OCI-LY3 (cell line): Measurements from ENCODE around the gene USP54.

Experiments used
- EZH2phosphoT487 ChIP-seq: fragments of 200-600 bp; shearing (Covaris generic); IDR thresholded peaks from 2 replicates; pipeline ENCODE4 v1.6.1; 2018; ENCODE audit warnings: antibody characterized with exemption, mixed run types, low read depth
- TF ChIP-seq, protein P1 (sequence below): fragments of 200-600, 300-600 bp; sonication (generic); IDR thresholded peaks from 2 replicates; pipeline ENCODE4 v1.5.1; 2014; ENCODE audit warnings: antibody characterized with exemption, low read length, low read depth

DNA sequence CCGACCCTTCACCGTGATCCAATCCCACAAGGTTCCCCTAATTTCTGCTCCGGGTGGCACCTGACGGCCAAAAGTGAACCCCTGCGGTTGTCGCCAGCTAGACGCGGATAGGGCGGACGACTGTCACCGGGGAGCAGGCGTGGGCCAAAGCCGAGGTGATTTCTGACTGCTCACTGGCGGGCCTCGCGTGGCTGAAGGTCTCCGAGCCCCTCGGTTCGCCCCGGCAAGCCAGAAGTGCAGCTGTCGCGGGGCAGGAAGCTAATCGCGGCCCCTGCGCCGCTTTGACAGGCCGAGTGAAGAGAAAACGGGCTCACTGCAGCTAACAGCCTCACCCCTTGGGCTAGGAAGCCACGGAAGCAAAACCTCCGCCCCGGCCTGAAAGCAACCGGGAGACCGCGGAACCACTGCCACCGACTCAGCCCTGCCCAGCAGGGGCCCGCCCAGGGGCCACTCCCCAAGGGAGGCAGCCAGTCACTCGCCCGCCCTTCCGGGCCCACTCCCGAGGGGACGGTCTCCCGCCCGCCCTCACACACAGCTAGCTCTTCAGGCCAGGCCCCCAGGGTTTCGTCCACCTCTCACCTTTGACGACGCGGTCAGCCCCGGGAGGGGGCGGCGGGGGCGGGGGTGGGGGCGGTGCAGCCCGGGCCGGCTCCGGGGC lies 95.8 kb downstream of the USP54 start:
- TF ChIP-seq, protein P1, sequence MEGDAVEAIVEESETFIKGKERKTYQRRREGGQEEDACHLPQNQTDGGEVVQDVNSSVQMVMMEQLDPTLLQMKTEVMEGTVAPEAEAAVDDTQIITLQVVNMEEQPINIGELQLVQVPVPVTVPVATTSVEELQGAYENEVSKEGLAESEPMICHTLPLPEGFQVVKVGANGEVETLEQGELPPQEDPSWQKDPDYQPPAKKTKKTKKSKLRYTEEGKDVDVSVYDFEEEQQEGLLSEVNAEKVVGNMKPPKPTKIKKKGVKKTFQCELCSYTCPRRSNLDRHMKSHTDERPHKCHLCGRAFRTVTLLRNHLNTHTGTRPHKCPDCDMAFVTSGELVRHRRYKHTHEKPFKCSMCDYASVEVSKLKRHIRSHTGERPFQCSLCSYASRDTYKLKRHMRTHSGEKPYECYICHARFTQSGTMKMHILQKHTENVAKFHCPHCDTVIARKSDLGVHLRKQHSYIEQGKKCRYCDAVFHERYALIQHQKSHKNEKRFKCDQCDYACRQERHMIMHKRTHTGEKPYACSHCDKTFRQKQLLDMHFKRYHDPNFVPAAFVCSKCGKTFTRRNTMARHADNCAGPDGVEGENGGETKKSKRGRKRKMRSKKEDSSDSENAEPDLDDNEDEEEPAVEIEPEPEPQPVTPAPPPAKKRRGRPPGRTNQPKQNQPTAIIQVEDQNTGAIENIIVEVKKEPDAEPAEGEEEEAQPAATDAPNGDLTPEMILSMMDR, result no peak
- no peak for TF ChIP-seq EZH2phosphoT487
